Heart left ventricle (tissue), 16 donors: ENCODE measurements around the gene AP3S1. TPM values are rescaled to one million over a fixed set of nuclear protein-coding genes. Genes with fewer than 3 reads are reported as not detected.

Experiments
- ATAC-seq, 4 donors: fragments of 200-7000 bp; cut with Tn5 transposase; one replicate each; pipeline ENCODE4 v1.9.1; 2020 to 2022; ENCODE audit warnings: moderate library complexity in 4 of 4, mild to moderate bottlenecking in 3 of 4, moderate number of reproducible peaks in 1 of 4
- DNase-seq, 5 donors: peaks; one replicate each; pipeline ENCODE4 v3.0.0-alpha.2; 2020
- H3K27ac ChIP-seq, 12 donors: fragments of 200-600 bp; sonication (generic) in 4 of 12; one replicate each; pipeline versions ENCODE4 v1.5.0 to v1.8.0; 2016 to 2022; ENCODE audit warnings: mild to moderate bottlenecking in 2 of 12
- H3K27me3 ChIP-seq, 9 donors: fragments of 200-600 bp; sonication (generic) in 2 of 9; one replicate each; pipeline versions ENCODE4 v1.5.1 to v1.8.0; 2016 to 2022; ENCODE audit warnings: mild to moderate bottlenecking in 3 of 9
- H3K36me3 ChIP-seq, 9 donors: fragments of 200-600 bp; sonication (generic) in 2 of 9; one replicate each; pipeline versions ENCODE4 v1.5.0 to v1.8.0; 2018 to 2022; ENCODE audit warnings: mild to moderate bottlenecking in 2 of 9
- H3K4me1 ChIP-seq, 12 donors: fragments of 200-600 bp; sonication (generic) in 4 of 12; one replicate each; pipeline versions ENCODE4 v1.5.0 to v1.8.0; 2016 to 2022; ENCODE audit warnings: mild to moderate bottlenecking in 3 of 12
- H3K4me3 ChIP-seq, 12 donors: fragments of 200-600 bp; sonication (generic) in 4 of 12; one replicate each; pipeline versions ENCODE4 v1.5.0 to v1.8.0; 2017 to 2022; ENCODE audit warnings: mild to moderate bottlenecking in 9 of 12, moderate library complexity in 4 of 12
- H3K9me3 ChIP-seq, 12 donors: fragments of 200-600 bp; sonication (generic) in 4 of 12; one replicate each; pipeline versions ENCODE4 v1.5.0 to v1.8.0; 2016 to 2022; ENCODE audit warnings: mild to moderate bottlenecking in 1 of 12
- CTCF ChIP-seq, 12 donors: fragments of 200-600 bp; sonication (generic) in 4 of 12; IDR thresholded peaks; one replicate each; pipeline versions ENCODE4 v1.5.0 to v1.8.0; 2018 to 2022; ENCODE audit warnings: antibody characterized with exemption in 12 of 12, mild to moderate bottlenecking in 5 of 12
- POLR2A ChIP-seq, 2 donors: fragments of 450-650 bp; IDR thresholded peaks; one replicate each; pipeline ENCODE4 v1.6.1; 2017; ENCODE audit warnings: antibody characterized with exemption in 2 of 2, mild to moderate bottlenecking in 2 of 2, moderate library complexity in 2 of 2
- WGBS, 4 donors: extraction: QIAGEN DNeasy Blood & Tissue Kit in 2 of 4; methylation state at CpG; one replicate each; pipeline versions ENCODE4 v1.1.5 to v1.1.7; 2013 to 2018; 5-methylcytosine and 5-hydroxymethylcytosine counted together
- intact Hi-C, 10 donors: fragments of 100-400 bp; cut with DNase I; formaldehyde crosslinking; loops; one replicate each; pipeline versions ENCODE4 v1.11.1 to v1.14.2; 2022
- polyA plus RNA-seq, 2 donors: library from polyadenylated mRNA; stranded (reverse); fragments of 200-250 nt; gene quantifications; one replicate each; pipeline ENCODE4 v1.2.3, GENCODE V29; 2013
- total RNA-seq, 9 donors: library from RNA; depleted of rRNA in 2 of 9; stranded (reverse); fragments of >200 nt in 2 of 9; fragmentation: NEBNext Ultra II Directional in 3 of 9; extraction: Animal tissue kit (Norgen Biotek cat#: 25700) in 3 of 9; gene quantifications; one replicate each; pipeline versions ENCODE4 v1.1.0 to v1.2.4, GENCODE V29; 2016 to 2023
- donor health status: ischemic (EF 13 %, LVEDD 7.1; RV severe dilation, severe dysfunction).
- donor health status: healthy with polysubstance abuse.
- donor health status: DM: no; HTN: yes; CAD: no.
- donor health status: DM: no; HTN: no; CAD: no.
- donor health status: ischemic (EF 25% LVEDD 6.9; RV normal size, moderate dysfunction).
- donor health status: ischemic (EF 25% LVEDD 5.7; RV mildly dilated, moderate dysfunction).
- donor health status: healthy.
- donor health status: DM: yes; HTN: yes; CAD: no.
- donor health status: ischemic (EF 35%, LVEDD 5.7; RV mildly dilated, moderate dysfunction).
- donor health status: nonischemic (EF 11% LVEDD 7.7; RV severe dilation, severe dysfunction).
- donor health status: DM: yes; HTN: yes; CAD: no.
- donor health status: PGD.
- donor health status: ischemic (EF 29% LVEDD 5.4; RV normal size, mild dysfunction).
- donor health status: nonischemic (EF 23%, LVEDD 6.1; RV moderate dilation, normal function).

AP3S1 gene
- total and polyA plus RNA-seq, 11 donors = 20.3 to 56.4 (median 46.4) TPM

GRCh38 chr5:115962239-115962564, 120.5 kb downstream of the AP3S1 start, which contains the start of gene LVRN:
TSS of gene LVRN (plus strand) at chr5:115962475. CDS start at chr5:115962618, 143 bp downstream.
- intact Hi-C loops = no loop called here
- Histone ChIP-seq H3K4me3 (peak within 1 kb of the TSS in 11 of 12 donors; percentile 6 to 54 (median 41)), H3K4me1 (peaks cover 0 to 22% (median 13%) of the 10 kb centered on the region in 12 donors), H3K27ac (no peak within 1 kb of the TSS), H3K27me3 (peaks cover 3 to 79% (median 51%) of the 10 kb centered on the region in 9 donors), H3K9me3 (no peaks in the 10 kb centered on the region), H3K36me3 (no peaks in the 10 kb centered on the region)
- ATAC-seq (peak in 2 of 4 donors; percentile 15 to 28), DNase-seq (no peak)
- WGBS, 4 donors = 5 to 8% (median 6%) methylated on average over 10 to 18 of the region's 18 CpGs
- no peak for TF ChIP-seq CTCF (IDR thresholded peaks at IDR 0.05)
- no peak for TF ChIP-seq POLR2A (IDR thresholded peaks at IDR 0.05)

- intact Hi-C loops = no loop called here
- WGBS, 4 donors = 2 to 7% (median 2%) methylated on average over 28 to 71 of the region's 71 CpGs
Observed at GRCh38 chr5:115962565-115963402, 121.0 kb downstream of the AP3S1 start.

GRCh38 chr5:115963566-115963965, 121.8 kb downstream of the AP3S1 start:
- no peak for ATAC-seq
- H3K4me3 ChIP-seq = no peak overlapping the region
- DNase-seq = no peak
- peaks cover 0 to 22% (median 13%) of the 10 kb centered on the region in 12 donors for H3K4me1 ChIP-seq
- intact Hi-C loops = no loop called here
- H3K27ac ChIP-seq = no peak overlapping the region
- peaks cover 3 to 66% (median 44%) of the 10 kb centered on the region in 9 donors for H3K27me3 ChIP-seq
- 14 to 24% (median 20%) methylated on average over 17 of the region's 17 CpGs for WGBS, 4 donors
- H3K36me3 ChIP-seq = no peaks in the 10 kb centered on the region
- H3K9me3 ChIP-seq = no peaks in the 10 kb centered on the region
- no peak for TF ChIP-seq CTCF (IDR thresholded peaks at IDR 0.05)
- no peak for TF ChIP-seq POLR2A (IDR thresholded peaks at IDR 0.05)

More at GRCh38 chr5:115962565-115963402, 121.0 kb downstream of the AP3S1 start:
- H3K4me1 ChIP-seq = peaks cover 0 to 22% (median 13%) of the 10 kb centered on the region in 12 donors
- H3K9me3 ChIP-seq = no peaks in the 10 kb centered on the region
- no peaks in the 10 kb centered on the region for H3K36me3 ChIP-seq
- TF ChIP-seq CTCF (IDR thresholded peaks at IDR 0.05) (no peak), POLR2A (IDR thresholded peaks at IDR 0.05) (no peak)
- ATAC-seq = peak in 3 of 4 donors; percentile 57 to 83 (median 72)
- H3K27ac ChIP-seq = no peak overlapping the region
- peaks cover 3 to 73% (median 48%) of the 10 kb centered on the region in 9 donors for H3K27me3 ChIP-seq
- peak in 3 of 5 donors; percentile 10 to 61 (median 40) for DNase-seq
- peak overlapping the region in 11 of 12 donors; percentile 6 to 54 (median 41) for H3K4me3 ChIP-seq

Other genes with a start within 250 kb of the AP3S1 start
- 1 to 10 TPM in 7 of 9 donors, under 1 TPM in 2; 0.75 to 4.1 (median 2.1) TPM for gene TICAM2, start 239.5 kb upstream of the AP3S1 start, total RNA-seq
- gene TICAM2, start 239.5 kb upstream of the AP3S1 start, polyA plus RNA-seq = 1 to 10 TPM; 1.4 to 1.5 TPM
- 10 to 100 TPM; 58.4 to 99.1 (median 82.3) TPM for gene TMED7, start 215.9 kb upstream of the AP3S1 start, total RNA-seq
- 10 to 100 TPM; 22.0 to 62.2 TPM for gene TMED7, start 215.9 kb upstream of the AP3S1 start, polyA plus RNA-seq
- gene CDO1, start 25.3 kb upstream of the AP3S1 start, total RNA-seq = 10 to 100 TPM in 3 of 9 donors, 1 to 10 TPM in 6; 2.7 to 37.2 (median 5.2) TPM
- gene CDO1, start 25.3 kb upstream of the AP3S1 start, polyA plus RNA-seq = 1 to 10 TPM; 4.8 to 6.4 TPM
- 10 to 100 TPM; 15.3 to 29.2 (median 20.8) TPM for gene ATG12, start 370 bp upstream of the AP3S1 start, total RNA-seq
- gene ATG12, start 370 bp upstream of the AP3S1 start, polyA plus RNA-seq = 10 to 100 TPM; 23.0 to 31.3 TPM
- gene LVRN, start 120.5 kb downstream of the AP3S1 start, total RNA-seq = 1 to 10 TPM in 1 of 9 donors, under 1 TPM in 5, not detected in 3; 0.13 to 2.1 (median 0.38) TPM
- gene LVRN, start 120.5 kb downstream of the AP3S1 start, polyA plus RNA-seq = under 1 TPM; 0.18 to 0.88 TPM
- not detected for gene ARL14EPL, start 190.5 kb downstream of the AP3S1 start, total RNA-seq
- not detected for gene ARL14EPL, start 190.5 kb downstream of the AP3S1 start, polyA plus RNA-seq
- 10 to 100 TPM; 25.2 to 42.2 (median 29.8) TPM for gene COMMD10, start 243.1 kb downstream of the AP3S1 start, total RNA-seq
- 10 to 100 TPM; 26.0 to 32.5 TPM for gene COMMD10, start 243.1 kb downstream of the AP3S1 start, polyA plus RNA-seq